ENCODE measurements around the gene CCDC184.
"Not testable (repeated sequence)": the region's sequence is repeated elsewhere in the genome, so short reads cannot be mapped to it uniquely, and the experiment has no call there.

Gene CCDC184

GRCh38 chr12:48180424-48180823, 3.0 kb upstream of the CCDC184 start:
- no peak for DNase-seq

DNA sequence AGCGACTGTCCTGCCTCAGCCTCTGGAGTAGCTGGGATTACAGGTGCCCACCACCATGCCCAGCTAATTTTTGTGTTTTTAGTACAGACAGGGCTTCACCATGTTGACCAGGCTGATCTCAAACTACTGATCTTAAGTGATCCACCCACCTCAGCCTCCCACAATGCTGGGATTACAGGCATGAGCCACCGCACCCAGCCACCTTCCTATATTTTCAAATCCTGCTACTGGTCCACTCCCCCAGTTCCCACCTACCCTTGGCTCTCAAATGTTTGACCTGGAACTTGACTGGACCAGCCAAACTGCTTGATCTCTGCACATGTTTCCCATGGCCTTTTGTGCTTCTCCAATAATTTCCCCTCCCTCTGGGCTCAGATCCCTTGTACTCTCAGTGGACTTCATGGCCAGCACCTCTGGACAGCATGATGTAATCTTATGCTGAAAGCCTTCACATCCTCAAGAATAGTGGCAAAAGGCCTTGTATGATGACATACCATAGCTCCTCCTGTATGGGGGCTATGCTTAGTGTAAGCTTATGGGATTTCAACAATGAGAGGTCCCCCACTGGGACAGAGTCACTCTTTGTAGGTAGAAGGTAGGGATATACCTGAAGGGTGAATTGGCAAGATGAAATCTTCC, 2.5 kb upstream of the CCDC184 start:
- DNase-seq: no peak

GRCh38 chr12:48182631-48183030, 813 bp upstream of the CCDC184 start:
- DNase-seq: no peak

DNA sequence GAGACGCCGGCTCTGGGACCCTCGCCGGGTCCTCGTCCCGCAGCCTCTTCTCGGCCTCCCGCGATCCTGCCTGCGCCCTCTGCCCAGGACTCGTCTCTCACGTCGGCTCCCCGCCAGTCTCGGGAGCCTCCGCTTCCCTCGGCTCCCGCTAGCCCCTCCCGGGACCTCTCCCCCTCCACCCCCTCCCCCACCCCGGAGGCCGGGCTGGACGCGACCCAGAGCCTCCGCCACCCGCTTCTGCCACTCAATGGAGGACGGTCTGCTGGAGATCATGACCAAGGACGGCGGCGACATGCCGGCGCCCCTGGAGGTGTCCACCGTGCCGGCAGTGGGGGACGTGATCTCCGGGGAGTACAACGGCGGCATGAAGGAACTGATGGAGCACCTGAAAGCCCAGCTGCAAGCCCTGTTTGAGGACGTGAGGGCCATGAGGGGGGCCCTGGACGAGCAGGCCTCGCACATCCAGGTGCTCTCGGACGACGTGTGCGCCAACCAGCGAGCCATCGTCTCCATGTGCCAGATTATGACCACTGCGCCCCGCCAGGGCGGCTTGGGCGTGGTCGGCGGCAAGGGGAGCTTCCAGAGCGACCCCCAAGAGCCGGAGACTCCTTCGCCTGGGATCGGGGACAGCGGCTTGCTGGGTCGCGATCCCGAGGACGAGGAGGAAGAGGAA, 568 bp downstream of the CCDC184 start:
- DNase-seq: no peak

DNA sequence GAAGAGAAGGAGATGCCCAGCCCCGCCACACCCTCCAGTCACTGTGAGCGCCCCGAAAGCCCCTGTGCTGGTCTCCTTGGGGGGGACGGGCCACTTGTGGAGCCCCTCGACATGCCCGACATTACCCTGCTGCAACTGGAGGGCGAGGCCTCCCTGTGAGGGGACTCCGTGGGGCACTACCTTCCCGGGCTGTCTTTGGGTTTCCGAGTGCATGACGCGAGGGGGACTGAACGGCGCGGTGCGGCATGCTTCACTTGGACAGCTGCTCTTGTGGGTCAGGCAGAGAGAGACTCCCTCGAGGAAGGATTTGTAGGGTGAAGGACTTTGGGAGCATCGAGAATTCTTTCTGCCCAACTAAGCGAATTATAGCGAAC, 1.1 kb downstream of the CCDC184 start:
- no peak for DNase-seq

DNA sequence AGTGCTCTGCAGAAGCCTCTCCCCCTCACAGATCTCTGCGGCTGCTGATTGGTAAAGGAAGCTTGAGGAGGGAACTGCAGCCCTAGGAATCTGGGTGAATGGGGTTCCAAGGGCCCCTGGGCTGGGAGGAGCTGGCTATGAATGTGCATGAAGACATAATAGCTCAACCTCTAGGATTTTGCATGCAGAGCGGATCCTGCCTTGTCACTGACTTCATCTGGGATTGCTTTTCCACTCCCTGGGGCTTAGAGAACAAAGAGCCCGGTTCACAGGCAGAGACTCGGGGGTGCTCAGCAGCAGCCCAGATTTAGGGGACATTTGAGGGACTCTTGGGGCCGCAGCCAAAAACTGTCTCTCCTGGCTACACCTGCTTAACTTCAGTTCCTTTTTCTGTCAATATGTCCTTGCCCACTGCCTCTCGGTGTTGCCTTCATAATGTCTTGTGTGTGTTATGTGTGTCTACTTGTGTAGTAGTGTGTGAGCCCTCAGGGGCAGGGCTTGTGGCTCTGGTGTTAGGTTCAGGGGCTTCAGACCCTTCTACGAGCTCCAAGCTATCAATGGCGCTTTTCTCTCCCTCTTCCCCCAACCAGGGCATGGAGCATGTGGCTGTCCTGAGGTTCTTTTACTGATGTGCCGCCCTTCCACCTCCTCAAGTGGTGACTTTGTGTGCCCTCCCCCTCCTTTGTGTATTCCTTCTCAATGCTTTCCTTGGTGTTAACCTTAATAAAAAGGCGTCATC, 1.9 kb downstream of the CCDC184 start:
- DNase-seq: no peak

DNA sequence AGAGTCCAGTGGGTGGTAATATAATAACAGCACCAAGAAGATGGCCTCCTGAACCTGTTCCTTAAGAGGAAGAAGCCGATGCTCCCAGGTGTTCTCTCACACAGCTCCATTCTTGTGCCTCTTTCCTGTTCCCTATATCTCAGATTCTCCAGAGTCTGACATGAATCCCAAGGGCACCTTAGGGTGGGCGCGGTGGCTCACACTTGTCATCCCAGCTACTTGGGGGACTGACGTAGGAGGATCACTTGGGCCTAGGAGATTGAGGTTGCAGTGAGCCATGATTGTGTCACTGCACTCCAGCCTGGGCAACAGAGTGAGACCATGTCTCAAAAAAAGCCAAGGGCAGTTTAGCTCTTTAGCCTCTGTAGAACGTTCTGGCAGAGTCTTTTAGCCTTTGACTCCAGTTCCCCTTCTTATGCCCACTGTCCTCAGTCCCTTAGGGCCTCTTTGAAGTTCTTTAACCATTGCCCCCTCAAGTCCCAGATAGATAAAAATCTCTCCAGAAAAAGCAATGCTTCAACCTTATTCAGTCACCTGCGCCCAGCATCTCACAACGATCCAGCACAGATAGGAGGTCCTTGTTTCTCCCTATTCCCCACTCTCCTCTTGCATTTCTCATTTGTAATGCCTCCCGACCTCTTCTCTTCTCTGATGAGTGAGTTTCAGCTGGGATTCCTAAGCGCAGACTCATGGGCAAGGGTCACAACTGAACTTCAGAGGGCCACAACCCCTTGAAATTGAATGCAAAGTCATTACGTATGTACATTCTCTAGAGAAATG, 4.7 kb downstream of the CCDC184 start:
- no peak for DNase-seq

GRCh38 chr12:48189331-48190125, 6.1 kb downstream of the CCDC184 start:
- peak; percentile 55 for DNase-seq

GRCh38 chr12:48191096-48191495, 7.7 kb downstream of the CCDC184 start:
- no peak for DNase-seq

- DNase-seq: peak; percentile 45
Observed at GRCh38 chr12:48192861-48193260, 9.4 kb downstream of the CCDC184 start.

DNA sequence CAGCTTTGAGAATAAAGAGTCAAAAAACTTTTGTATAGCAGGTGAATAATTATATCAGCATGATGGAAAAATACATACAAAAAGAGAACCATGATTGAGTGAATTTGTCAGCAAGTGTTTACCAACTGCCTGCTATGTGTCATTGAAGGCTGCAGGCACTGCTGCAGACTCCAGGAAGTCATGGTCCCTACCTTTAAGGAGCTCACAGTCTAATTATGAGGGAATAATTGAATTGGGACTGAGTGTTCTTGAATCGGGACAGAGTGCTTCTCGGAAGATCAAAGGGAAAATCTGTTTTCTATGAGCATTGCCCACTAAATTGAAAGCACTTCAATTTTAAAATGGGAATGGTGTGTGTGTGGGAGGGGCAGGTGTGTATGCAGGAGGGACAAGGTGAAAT, 10.2 kb downstream of the CCDC184 start:
- DNase-seq: no peak

GRCh38 chr12:48194799-48195201, 11.4 kb downstream of the CCDC184 start:
- peak; percentile 33 for DNase-seq

DNA sequence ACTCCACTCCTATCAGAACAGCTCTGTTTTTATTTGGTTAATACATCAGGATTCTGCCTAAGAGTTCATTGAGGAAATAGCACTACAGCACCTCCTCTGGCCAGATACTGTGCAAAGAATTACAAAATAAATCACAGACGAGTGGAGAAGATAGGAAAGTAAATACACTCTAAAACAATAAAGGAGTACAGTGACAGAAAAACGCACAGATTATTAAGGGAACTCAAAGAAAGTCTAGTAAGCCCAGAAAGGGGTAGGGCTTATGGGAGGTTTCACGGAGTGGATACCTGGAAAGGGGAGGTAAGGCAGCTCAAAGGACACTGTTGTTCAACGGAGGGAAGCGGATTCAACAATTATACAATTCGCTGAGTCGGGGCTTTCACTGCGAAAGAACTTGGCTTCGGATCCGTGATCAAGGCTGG, 14.1 kb downstream of the CCDC184 start:
- peak; percentile 39 for DNase-seq

DNA sequence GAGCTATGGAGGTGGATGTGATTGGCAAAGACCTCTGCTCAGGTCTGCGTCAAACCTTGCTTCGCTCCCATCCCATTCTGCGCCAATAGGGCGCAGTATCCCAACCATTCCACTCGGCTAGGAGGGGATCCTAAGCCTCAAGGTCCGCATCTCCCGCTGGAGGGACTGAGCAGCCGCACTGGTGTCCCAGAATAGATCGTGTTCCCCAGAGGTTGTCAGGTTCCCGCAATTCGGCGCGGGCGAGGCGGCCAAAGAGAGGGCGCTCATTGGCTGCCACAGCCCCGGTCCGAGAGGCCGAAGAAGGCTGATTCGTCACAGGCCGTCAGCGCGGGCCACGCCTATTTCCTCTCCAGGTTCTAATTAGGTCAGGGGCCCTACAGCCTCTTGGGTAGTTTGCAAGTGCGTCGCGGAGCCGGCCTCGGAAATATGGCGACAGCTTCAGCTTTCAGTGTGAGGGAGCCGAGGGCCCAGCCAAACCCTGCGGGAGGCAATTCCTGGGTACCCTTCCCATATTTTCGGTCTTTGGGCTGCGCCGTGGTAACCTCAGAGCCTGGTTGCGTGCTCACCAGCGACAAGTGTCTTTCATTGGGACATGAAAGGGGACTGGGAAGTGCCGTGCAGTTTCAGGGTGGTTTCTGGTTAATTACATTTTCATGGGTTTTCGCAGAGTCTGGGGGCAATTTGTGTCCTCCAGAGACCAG, 14.7 kb downstream of the CCDC184 start:
- DNase-seq: peak; percentile 98

GRCh38 chr12:48198672-48198971, 15.2 kb downstream of the CCDC184 start:
- DNase-seq: no peak

DNA sequence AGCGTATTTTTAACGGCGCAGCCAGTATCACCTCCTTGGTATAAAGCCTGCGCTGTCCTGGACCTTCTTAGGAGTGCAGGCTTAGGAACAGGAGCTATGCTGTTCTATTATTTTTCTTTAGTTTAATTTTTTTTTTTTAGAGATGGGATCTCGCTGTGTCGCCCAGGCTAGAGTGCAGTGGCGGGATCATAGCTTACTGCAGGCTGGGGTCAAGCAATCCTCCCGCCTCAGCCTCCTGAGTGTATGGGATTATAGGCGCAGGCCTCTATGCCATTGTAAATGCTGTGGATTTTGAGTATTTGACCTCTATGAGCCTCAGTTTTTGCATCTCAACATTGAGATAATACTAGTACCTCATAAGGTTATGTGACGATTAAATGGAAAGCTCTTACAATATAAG, 15.5 kb downstream of the CCDC184 start:
- DNase-seq: no peak

DNA sequence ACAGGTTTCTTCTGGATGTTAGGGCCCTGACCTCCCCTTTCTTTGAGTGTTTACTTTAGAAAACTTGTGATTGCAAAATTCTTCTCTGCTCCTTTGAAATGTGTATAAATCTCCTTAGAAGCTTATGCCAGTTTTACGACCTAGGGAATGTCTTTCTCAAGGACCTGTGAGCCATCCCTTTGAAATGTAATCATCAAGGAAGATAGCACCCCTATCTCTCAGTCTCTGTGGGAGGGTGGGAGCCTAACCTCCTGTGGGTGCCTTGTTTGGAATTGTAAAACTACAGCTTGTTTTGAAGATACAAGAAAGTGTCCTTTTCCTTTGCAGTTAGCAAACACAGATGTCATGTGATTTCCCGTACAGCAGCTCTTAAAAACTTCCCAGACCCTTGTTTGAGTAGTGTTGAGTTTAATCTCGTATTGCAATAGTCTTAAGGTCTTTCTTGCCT, 16.4 kb downstream of the CCDC184 start:
- DNase-seq: peak; percentile 79

- DNase-seq: no peak
Observed at GRCh38 chr12:48201091-48201490, 17.6 kb downstream of the CCDC184 start.

DNA sequence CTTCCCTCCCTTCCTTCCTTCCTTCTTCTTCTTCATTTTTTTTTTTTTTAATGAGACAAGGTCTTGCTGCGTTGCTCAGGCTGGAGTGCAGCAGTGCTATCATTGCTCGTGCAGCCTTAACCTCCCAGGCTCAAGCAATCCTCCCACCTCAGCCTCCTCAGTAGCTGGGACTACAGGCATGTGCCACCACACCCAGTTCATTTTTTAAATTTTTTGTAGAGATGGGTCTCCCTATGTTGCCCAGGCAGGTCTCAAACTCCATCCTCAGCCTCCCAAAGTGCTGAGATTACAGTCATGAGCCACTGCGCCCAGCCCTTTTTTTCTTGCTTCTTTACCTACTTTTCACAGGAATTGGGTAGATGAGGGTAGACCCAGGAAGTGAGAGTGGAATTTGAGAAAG, 18.1 kb downstream of the CCDC184 start:
- DNase-seq: no peak

DNA sequence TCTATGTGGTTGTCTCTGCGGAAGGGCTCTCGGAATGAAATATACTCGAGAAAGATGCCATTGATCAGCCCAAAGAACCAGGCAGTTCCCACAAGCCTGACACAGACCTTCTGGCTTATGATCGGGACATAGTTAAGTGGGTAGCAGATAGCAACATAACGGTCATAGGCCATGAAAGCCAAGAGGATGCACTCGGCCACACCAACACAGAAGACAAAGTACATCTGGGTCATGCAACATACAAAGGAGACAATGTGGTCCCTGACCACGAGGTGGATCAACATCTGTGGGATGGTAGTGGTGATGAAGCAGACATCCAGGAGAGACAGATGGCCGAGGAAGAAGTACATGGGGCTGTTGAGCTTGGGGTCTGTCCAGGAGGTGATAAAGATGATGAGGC, 19.3 kb downstream of the CCDC184 start:
- DNase-seq: no peak

GRCh38 chr12:48203192-48203591, 19.7 kb downstream of the CCDC184 start, which contains the start of gene OR10AD1:
Gene OR10AD1, minus strand, starts transcription at chr12:48203292. Its CDS starts 0 bp downstream, at chr12:48203292.
- no peak for DNase-seq

GRCh38 chr12:48209495-48209894, 26.1 kb downstream of the CCDC184 start:
- DNase-seq: not testable (repeated sequence)
